Measurements from ENCODE around the gene CUX1. TPM values are rescaled to one million over a fixed set of nuclear protein-coding genes. Genes with fewer than 3 reads are reported as not detected.
"Not testable (repeated sequence)": the region's sequence is repeated elsewhere in the genome, so short reads cannot be mapped to it uniquely, and the experiment has no call there.

Gene CUX1
- polyA plus RNA-seq, 1 donor: 43.6 TPM

DNA sequence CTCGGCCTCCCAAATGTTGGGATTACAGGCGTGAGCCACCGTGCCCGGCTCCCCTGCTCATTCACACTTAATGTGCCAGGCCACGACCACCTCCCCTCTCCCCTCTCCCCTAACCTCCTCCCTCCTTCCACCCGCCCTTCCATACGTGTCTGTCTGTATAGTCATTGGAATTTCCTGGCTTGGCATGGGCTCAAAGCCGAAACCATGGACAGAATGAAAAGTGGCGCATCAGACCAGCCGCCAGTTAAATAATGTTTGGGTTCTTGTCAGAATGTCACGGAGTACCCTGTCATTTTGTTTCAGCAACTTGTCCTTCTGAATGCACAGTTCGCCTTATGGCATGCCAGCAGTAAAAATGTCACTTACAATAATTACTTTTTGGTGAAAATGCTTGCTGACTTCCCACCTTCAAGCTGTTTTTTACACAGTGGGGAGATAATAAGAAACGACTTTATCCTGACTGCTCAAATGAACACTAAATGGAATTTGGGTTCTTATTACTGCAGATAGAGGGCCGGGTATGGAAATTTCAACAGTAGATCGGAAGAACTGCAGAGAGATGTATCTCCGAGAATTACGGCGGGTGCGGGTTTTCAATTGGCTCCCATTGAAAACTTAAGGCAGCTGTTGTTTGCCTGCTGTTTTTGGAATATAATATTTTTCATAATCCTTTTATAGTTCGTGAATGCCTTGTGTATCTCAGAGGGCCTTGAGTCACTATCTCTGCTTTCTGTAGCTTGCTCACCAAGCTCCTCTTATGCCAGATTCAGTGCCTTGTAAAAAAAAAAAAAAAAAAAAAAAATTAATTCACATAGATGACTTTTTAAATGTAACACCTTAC is 403.8 kb downstream of the CUX1 start:
- no peak for DNase-seq

DNA sequence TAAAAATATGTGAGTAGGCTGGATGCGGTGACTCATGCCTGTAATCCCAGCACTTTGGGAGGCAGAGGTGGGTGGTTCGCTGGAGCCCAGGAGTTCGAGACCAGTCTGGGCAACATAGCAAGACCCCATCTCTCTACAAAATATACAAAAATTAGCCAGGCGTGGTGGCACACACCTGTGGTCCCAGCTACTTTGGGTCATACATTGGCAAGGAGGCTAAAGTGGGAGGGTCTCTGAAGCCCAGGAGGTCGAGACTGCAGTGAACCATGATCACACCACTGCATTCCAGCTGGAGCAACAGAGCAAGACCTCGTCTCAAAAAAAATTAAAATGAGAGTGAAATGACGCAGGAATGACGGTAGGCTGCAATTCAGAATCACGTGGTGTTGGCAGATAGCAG is 404.5 kb downstream of the CUX1 start:
- DNase-seq: no peak

DNA sequence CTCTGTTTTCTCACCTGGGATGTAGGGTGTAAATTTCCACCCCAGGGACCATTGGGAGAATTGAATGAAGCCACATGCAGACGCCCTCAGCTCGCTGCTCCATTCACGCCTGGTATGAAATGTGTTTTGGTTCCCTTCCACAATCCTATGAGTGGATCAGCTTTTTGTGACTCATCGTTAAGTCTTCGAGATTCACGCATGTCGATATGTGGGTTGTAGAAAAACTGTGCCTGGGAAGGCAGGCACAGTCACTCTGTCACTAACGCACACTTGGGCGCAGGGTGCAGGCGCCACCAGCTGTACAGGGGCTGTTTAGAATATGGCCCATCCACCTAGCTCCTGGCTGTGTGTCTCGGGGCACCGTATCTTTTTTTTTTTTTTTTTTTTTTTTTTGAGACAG is 405.0 kb downstream of the CUX1 start:
- DNase-seq: no peak

DNA sequence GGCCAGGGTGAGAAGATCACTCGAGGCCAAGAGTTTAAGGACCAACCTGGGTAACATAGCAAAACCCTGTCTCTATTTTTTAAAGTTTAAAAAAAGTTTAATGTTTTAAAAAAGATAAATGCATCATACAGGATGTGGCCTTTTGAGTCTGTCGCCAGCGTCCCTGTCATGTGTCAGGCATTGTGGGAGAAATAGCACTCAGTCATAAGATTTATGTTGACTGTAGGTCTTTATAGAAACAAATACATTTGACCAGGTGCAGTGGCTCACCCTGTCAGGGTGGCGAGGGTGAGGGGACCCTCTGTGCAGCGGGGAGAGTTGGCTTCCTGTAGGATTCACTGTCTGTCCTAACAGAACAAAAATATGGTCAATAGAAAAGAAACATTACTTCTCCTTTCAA is 405.8 kb downstream of the CUX1 start:
- DNase-seq: no peak

DNA sequence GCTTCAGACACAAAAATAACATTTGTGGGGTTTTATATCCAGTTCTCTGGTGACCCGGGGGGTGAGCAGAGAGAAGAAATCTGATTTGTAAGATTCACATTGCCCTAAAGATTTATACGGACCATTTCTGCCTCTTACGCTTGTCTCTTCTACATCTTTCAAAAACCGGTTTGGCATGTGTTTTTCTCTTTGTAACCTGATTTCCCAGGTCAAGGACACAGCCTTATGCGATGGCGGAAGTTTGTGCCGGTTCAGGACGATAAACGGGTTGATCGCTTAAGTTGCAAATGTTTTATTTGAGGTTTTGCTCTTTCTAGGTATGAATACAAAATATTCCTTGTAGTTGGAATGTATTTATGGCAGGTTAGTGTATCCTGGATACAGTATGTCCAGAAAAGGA is 407.6 kb downstream of the CUX1 start:
- DNase-seq: no peak

DNA sequence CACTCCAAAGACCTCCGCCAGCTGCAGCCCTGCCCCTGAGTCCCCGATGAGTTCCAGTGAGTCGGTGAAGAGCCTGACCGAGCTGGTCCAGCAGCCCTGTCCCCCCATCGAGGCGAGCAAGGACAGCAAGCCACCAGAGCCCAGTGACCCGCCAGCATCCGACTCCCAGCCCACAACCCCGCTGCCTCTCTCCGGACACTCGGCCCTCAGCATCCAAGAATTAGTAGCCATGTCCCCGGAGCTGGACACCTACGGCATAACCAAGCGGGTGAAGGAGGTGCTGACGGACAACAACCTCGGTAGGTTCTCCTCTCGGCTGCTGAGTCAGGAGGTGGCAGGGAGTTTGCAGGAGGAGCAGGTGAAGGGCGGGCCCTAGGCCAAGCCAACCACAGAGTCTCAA is 409.9 kb downstream of the CUX1 start:
- DNase-seq: no peak

DNA sequence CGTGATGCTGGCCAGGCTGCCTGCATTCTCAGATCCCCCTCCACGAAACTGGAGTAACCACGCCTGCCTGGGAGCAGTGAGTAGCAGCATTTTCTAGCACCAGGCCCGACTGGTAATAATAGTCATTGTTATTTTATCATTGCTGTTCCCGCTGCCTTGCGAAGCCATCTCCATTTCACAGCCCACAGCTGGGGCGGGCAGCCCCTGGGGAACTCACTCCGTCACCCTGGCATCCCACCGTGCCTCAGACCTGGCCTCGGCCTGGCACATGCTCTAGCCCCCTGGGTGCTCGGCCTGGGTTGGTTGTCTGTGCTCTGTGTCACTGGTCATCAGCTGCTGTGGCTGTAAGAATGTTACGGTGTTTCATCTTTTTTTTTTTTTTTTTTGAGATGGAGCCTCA is 411.5 kb downstream of the CUX1 start:
- DNase-seq: no peak

DNA sequence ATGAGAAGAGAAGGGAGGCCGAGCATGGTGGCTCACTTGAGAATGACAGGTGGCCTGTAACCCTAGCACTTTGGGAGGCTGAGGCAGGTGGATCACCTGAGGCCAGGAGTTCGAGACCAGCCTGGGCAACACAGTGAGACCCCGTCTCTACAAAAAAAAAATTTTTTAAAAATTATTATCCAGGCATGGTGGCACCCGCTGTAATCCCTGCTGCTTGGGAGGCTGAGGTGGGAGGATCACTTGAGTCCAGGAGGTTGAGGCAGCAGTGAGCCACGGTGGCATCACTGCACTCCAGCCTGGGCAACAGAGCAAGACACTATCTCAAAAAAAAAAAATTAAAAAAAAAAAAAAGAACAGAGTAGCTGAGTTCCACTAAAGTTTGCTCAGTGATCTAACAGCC is 412.7 kb downstream of the CUX1 start:
- DNase-seq: not testable (repeated sequence)

DNA sequence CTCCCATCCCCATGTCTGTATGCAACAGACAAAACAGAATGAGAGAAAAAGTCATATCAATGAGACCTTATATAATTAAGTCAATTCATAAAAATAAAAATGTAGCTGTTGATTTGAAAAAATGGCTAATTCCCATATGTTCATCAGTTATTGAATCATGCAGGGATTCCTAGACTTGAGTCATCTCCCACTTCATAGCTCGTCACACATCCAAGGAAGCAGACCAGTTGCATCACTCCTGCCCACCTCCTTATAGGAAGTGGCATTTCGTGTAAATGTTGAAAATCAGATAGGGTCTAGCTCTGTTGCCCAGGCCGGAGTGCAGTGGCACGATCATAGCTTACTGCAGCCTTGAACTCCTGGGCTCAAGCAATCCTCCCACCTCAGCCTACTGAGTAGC is 413.2 kb downstream of the CUX1 start:
- no peak for DNase-seq

DNA sequence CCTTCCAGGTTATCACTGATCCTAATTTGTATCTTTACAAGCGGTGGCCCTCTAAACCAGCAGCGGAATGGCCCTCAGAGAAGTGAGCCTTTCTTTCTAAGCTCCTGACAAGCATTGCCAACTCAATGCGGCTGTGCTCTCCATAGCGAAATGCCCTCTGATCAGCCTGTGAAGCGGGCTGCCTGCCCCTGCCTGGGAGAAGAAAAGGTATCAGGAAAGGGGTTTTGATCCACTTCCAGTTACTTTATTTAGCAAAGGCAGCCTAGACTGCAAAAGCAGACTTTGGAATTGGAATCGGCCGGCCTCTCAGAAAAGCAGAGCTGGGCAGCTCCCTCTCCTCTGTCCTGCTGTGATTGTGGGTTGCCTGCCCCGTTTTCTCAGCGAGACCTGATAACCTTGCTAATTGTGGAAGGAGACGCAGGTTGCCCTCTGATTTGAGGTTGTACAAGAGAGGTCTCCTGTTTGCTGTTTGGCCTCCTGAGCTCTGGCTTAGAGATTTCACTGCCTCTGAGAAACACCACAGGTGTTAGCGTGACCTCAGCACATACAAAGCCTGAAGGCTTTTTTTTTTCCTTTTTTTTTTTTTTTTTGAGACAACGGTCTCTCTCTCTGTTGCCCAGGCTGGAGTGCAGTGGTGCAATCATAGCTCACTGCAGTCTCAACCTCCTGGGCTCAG is 415.3 kb downstream of the CUX1 start:
- DNase-seq: no peak

DNA sequence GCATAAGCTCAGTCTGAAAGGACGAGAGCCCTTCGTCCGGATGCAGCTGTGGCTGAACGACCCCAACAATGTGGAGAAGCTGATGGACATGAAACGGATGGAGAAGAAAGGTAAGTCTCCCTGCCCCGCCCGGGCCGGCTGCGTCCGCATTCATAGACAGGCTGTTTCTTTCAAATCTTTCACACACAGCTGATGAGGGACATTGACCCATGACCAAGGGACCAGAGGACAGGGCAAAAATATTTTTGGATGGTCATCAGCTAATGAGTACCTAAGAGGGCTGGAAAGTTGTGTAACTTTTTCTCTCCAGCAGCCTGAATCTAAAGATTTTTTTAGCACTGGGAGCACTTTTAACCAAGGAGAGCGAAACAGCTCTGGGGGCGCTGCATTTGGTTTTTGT is 416.7 kb downstream of the CUX1 start:
- DNase-seq: no peak

DNA sequence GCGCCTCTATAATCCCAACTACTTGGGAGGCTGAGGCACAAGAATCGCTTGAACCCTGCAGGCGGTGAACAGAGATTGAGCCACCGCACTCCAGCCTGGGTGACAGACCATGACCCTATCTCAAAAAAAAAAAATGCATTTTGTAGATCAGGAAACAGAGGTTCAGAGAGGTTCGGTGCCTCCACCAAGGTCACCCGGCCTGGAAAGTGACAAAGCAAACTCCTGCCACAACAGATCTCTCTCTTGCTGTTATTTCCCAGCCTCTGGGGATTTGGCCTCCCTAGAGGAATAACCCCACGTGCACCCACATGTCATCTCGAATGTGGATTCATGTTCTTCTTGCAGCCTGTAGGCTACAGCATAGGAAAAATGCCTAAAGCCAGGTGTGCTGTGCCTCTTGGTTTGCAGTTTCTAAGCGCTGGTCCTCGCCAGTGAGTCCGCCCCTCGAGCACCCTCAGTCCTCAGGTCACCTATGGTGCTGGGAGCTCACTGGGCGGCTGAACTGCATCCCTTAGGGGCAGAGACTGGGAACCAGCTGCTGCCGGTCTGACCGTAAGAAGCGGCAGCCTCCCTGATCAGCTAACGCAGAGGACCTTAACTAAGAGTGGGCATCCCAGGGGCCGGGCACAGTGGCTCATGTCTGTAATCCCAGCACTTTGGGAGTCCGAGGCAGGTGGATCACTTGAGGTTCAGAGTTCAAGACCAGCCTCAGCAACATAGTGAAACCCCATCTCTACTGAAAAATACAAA is 417.6 kb downstream of the CUX1 start:
- no peak for DNase-seq

DNA sequence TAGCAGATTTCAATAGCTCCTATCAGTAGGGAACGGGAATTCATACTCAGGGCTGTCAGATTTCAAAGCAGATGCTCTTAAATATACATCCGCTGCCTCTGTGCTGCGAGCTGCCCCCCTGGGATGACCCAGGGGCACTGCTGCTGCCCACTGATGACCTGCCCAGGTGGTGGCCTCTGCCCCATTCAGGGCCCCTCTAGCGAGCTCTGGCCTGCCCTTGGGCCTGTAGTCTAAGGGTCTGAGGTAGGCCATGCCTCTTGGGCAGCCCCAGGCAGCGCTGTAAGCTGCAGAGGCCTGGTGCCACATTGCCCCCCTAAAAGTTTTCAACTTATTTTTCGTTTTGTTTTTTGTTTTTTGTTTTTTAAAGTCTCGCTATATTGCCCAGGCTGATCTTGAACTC is 418.7 kb downstream of the CUX1 start:
- DNase-seq: no peak

DNA sequence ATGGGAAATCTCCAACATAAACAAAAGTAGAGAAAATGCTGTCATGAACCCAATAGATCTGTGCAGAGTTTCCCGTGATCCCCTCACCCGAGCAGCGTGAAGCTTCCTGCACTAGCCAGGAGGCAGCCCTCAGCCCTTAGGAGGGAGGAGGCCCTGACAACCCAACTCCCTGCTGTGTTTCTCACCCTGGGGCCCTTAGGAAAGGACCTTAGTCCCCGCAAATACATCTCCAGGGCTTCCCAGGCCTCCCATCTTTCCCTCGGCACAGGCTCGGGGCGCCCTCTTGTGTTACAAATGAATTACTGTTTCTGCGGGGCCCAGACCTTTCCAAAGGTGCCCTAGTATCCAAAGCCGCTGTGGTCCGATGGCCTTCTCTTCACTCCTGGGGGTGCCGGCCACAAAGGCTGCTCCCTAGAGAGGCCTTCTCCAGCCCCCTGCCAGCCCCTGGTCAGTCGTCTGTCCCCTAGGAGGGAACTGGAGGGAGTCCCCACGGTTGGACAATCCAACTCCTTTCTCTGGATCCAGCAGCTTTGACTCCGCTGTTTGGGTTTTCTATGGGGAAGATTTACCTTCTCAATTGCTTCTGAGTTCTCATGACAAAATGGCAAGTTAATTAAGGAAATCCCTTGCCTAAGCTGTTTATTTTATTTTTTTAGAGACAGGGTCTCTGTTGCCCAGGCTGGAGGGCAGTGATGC is 419.3 kb downstream of the CUX1 start:
- peak; percentile 43 for DNase-seq

DNA sequence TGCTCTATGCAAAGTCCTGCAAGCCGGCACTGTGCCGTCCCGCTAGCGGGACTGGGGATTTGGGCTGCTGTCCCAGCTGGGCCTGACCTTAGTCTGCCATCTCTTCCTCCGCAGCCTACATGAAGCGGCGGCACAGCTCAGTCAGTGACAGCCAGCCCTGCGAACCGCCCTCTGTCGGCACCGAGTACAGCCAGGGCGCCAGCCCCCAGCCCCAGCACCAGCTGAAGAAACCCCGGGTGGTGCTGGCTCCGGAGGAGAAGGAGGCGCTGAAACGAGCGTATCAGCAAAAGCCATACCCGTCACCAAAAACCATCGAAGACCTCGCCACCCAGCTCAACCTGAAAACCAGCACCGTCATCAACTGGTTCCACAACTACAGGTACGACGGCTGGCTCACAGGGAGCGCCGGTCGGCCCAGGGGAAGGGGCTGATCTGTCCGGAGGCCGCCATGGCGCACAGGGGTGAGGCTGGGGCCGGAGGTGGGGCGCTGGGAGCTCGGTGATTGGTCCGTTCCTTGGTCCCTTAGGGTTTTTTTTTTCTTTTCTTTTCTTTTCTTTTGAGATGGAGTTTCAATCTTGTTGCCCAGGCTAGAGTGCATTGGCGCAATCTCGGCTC is 421.9 kb downstream of the CUX1 start:
- DNase-seq: no peak

DNA sequence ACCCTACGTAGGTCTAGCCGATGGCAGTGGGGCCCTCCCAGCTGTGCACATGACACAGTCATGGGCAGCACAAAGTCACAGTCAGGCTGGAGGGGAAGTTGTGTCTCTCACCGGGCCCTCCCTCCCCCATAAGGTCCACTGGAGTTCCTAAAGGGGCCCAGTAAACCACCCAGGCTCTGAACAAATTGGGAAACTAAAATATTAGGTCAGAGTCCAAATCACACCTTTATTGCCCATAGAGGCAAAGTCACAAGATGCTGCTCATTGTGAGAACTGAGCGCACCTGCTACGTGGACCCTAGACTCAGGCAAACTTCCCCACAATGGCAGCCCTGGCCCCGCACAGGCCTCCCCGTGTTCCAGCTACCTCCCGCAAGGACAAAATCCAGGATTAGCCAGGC is 424.0 kb downstream of the CUX1 start:
- DNase-seq: no peak

DNA sequence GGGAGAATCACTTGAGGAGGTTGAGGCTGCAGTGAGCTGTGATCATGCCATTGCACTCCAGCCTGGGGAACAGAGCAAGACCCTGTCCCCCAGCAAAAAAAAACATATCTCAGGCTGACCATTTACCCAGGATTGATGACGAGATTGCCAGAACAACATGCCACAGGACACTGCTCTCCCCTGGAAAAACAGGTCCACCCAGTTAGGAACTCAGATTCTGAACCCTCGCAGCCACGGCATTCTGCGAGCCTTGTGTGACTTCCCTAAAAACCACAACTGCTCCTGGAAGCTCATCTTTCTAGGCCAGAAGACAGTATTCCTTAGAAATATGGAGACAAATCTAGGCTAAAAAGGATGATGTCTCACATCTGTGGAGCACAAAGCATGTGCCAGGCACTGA is 427.2 kb downstream of the CUX1 start:
- no peak for DNase-seq

DNA sequence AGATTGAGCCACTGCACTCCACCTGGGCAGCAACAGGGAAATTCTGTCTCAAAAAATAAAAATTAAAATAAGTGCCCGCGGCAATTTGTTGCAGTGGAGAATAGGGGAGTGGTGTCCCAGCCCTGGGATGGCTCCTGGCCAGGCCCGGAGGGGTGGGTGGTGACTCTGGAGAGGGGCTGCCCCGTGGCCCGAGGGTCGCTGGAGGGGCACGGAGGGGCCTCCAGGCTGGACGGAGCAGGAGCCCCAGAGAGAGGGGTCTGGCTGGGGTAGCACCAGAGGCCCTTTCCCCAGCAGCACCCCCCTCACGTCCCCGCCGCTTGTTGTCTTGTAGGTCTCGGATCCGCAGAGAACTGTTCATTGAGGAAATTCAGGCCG is 430.6 kb downstream of the CUX1 start:
- no peak for DNase-seq

DNA sequence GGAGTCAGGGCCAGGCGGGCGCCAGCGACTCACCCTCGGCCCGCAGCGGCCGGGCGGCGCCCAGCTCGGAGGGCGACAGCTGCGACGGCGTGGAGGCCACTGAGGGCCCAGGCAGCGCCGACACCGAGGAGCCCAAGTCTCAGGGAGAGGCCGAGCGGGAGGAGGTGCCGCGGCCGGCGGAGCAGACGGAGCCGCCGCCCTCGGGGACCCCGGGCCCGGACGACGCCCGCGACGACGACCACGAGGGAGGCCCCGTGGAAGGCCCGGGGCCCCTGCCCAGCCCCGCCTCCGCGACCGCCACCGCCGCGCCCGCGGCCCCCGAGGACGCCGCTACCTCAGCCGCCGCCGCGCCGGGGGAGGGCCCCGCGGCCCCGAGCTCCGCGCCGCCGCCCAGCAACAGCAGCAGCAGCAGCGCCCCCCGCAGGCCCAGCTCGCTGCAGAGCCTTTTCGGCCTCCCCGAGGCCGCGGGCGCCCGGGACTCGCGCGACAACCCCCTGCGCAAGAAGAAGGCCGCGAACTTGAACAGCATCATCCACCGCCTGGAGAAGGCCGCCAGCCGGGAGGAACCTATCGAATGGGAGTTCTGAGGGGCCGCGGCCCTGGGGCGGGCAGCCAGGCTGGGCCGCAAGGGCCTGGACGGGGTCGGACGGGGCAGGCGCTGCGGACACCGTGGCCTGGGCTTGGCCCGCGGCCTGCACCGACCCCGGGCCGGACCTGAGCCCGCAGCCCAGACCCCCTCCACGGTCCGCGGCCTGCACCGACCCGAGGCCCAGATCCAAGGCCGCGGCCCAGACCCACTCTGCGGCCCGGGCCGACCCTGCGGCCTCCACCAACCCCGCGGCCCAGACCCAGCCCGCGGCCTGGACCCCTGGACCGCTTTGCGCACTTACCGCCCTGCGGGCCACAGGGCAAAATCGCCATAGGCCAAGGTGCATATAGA is 431.3 kb downstream of the CUX1 start:
- DNase-seq: no peak

DNA sequence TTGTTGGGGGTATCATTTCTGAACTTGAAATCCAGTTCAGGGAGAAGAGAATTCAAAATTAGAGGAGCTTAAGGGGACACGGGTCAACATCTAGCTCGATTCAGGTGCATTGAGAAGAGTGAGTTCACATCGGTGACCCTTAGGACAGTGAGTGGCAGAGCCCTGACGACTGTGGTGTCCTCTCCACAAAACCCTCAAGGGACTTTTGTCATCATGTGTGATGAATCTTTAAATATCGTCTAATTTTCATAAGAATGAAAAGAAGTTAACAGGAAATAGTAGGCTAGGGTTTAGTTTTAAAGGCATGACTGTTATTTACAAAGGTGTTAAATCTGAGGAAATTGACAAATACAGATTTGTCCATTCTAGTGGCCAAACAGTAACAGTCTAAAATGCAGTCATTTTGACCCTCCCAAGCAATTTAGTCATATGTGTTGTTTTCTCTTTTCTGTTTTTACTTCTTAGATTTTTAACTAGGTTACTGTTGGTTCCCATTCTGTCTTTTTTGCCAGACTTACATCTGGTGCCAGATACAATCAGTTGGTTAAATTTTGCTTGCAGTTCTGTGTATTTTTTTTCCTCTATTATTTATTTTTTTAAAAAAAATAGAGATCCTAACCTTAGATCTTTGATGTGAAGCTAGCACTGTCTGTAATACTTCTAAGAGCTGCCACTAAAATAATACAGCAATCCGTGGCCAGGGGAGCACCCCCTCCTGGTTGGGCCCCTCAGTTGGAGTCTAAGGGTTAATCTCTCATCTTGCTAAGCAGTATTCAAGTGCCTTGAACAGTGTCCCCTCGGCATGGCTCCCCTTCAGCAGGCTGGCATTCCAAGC is 434.3 kb downstream of the CUX1 start:
- no peak for DNase-seq
